ENCODE results near the gene MBIP.

- TF ChIP-seq POLR2A (IDR thresholded peaks at IDR 0.05) (no peak), CTCF (IDR thresholded peaks at IDR 0.05) (no peak), EP300 (IDR thresholded peaks at IDR 0.05) (no peak)
Observed at GRCh38 chr14:36264107-36264506, 56.3 kb downstream of the MBIP start.

All from ovary (tissue), 3 donors.